SH-SY5Y (cell line): ENCODE results near the gene MSX1.

Source experiments
- GATA2 ChIP-seq: IDR thresholded peaks from 2 replicates; pipeline ENCODE4 v1.6.1; 2011; ENCODE audit warnings: mild to moderate bottlenecking, low read depth, low read length
- GATA3 ChIP-seq: IDR thresholded peaks from 2 replicates; pipeline ENCODE4 v1.6.1; 2011; ENCODE audit warnings: low read depth, mild to moderate bottlenecking, low read length, moderate library complexity

- TF ChIP-seq GATA2 (no peak), GATA3 (no peak)
Measured at GRCh38 chr4:4853921-4854648, 5.4 kb upstream of the MSX1 start.
